NOMO-1 treated with dmso at 0.1 percent for 144 hours (cell line): ENCODE results near the gene APP.

ENCODE experiments used
- DNase-seq: peaks from one replicate; lab custom pipeline; 2025; ENCODE audit not compliant: unreplicated experiment; lab: John Stamatoyannopoulos, UW

Gene APP

GRCh38 chr21:26070822-26071425, 99.6 kb downstream of the APP start:
- no peak for DNase-seq

GRCh38 chr21:26070121-26070520, 100.4 kb downstream of the APP start:
- DNase-seq, result no peak

GRCh38 chr21:26068776-26069175, 101.8 kb downstream of the APP start:
- DNase-seq, result no peak

GRCh38 chr21:26067836-26068594, 102.6 kb downstream of the APP start:
- DNase-seq, result no peak

- DNase-seq, result no peak
Observed at GRCh38 chr21:26064506-26064905, 106.1 kb downstream of the APP start.

GRCh38 chr21:26061437-26061836, 109.1 kb downstream of the APP start:
- DNase-seq, result no peak

GRCh38 chr21:26060335-26061115, 110.0 kb downstream of the APP start:
- no peak for DNase-seq

- no peak for DNase-seq
Observed at GRCh38 chr21:26057477-26058170, 112.9 kb downstream of the APP start.

- DNase-seq, result no peak
Observed at GRCh38 chr21:26055841-26056264, 114.7 kb downstream of the APP start.

- DNase-seq, result no peak
Observed at GRCh38 chr21:26055010-26055409, 115.6 kb downstream of the APP start.

- no peak for DNase-seq
Observed at GRCh38 chr21:26052057-26052456, 118.5 kb downstream of the APP start.

GRCh38 chr21:26050857-26051256, 119.7 kb downstream of the APP start:
- no peak for DNase-seq

GRCh38 chr21:26049803-26050202, 120.8 kb downstream of the APP start:
- no peak for DNase-seq

- no peak for DNase-seq
Observed at GRCh38 chr21:26047279-26047967, 123.1 kb downstream of the APP start.

GRCh38 chr21:26043891-26044290, 126.7 kb downstream of the APP start:
- DNase-seq, result no peak

- no peak for DNase-seq
Observed at GRCh38 chr21:26042181-26042876, 128.2 kb downstream of the APP start.

- DNase-seq, result no peak
Observed at GRCh38 chr21:26041431-26042180, 129.0 kb downstream of the APP start.

GRCh38 chr21:26036916-26037315, 133.7 kb downstream of the APP start:
- no peak for DNase-seq

GRCh38 chr21:26032263-26032662, 138.3 kb downstream of the APP start:
- DNase-seq, result no peak
